GM19023 (cell line): ENCODE results near the gene SLIT3.

Source experiments
- ATAC-seq: cut with Tn5 transposase; IDR thresholded peaks from one replicate; pipeline ENCODE4 v1.9.1; 2021; ENCODE audit warnings: mild to moderate bottlenecking, moderate library complexity; ENCODE audit not compliant: unreplicated experiment

Gene SLIT3

GRCh38 chr5:168790002-168790635, 510.8 kb downstream of the SLIT3 start:
- ATAC-seq, result no peak

GRCh38 chr5:168788786-168789185, 512.2 kb downstream of the SLIT3 start:
- ATAC-seq, result no peak

DNA sequence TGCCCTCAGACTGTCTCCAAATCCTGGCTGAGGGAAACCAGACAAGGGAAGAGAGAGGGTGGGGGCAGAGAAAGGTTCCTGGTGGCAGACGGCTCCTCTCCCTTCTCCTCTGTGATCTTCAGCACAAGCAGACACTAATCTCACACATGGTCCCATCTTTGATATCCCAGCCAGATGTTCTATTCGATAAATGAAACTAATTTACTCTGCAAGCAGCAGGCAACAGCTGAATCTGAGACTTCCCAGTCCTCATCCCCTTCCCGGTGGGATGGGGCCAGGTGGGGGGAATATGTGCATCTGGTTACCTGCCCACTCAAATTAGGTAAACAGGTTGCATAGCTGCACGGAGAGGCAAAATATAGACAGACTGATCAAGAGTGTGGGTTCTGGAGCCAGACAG, 512.8 kb downstream of the SLIT3 start:
- ATAC-seq, result no peak

DNA sequence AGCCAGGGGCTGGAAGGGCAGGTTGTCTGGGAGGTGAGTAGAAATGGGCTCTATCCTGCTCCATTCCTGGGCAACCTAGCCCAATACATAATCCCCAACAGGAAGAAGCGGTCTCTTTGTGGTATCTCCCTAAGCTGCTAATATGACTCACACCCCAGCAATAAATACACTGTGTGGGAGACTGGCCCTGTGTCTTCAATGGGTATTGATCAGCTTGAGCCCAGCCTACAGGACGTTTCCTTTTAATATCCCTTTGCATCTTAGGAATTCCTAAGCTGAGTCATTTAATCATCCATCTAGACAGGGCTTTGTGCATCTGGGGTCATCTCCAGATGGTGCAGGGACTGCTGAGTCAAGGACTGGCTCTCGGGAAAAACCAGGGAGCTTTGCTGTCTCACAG, 514.8 kb downstream of the SLIT3 start:
- ATAC-seq, result no peak

GRCh38 chr5:168784454-168784853, 516.5 kb downstream of the SLIT3 start:
- ATAC-seq, result no peak

DNA sequence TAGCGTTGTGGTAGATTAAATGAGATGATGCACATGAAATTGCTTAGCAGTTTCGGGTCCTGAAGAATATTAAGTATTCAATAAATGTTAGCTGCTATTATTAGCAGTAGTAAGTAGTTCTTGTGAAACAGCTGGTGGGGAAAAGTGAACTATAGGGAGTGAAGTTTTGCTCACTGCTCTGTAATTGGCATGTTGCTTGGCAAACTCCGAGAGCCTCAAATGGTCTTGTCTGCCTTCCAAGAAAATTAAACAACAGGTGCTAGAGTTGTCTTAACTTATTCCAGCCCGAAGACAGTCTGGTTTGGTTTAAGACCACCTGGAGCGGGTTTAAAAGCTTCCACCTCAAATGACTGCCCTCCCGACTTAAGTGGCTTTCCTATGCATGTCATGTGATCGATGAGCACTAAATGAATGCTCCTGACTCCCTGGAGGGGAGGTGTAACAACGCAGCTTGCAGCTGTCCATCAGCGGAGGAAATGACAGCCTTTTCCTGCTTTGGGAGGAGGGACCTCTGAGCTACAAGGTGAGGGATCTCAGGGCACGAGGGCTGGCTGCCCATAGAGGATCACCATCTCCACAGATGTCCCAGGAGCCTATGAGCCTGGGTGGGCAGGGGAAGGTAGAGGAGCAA, 518.9 kb downstream of the SLIT3 start:
- ATAC-seq, result no peak

GRCh38 chr5:168780888-168781287, 520.1 kb downstream of the SLIT3 start:
- no peak for ATAC-seq

DNA sequence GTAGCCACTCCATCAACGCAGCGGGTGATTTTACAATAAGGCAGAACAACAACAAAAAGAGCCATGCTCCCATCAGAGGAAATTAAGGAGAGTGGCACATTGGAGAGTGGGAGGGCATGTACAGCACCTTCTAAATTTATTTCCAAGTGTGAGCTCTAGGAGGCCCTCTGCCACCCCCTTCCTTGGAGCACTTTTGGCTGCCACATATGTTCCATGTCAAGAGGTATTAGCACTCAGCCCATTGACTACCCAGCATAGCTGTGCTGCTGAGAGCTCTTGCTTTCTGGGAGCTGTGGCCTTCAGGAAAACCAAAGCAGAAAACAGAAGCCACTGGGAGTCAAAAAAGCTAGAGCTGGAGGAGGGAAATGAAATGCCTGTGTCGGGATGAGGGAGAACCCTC, 521.6 kb downstream of the SLIT3 start:
- no peak for ATAC-seq

DNA sequence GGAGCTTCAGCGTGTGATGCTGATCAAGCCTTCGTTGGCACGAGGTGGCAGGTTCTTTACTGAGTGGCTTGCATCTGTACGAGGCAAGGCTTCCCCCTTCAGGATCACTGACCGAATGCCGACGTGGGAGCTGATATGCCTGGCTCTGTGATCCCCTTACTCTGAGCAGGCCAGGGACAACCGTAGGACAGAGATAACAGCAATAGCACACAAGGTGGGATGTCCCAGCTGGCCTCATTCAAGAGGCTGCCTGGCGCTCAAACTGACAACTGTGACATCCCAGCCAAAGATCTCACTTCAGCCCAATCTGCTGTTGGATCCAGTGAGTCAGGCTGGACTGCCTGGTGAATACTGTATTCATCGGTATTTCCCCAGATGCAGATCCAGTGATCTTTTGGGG, 522.4 kb downstream of the SLIT3 start:
- no peak for ATAC-seq

DNA sequence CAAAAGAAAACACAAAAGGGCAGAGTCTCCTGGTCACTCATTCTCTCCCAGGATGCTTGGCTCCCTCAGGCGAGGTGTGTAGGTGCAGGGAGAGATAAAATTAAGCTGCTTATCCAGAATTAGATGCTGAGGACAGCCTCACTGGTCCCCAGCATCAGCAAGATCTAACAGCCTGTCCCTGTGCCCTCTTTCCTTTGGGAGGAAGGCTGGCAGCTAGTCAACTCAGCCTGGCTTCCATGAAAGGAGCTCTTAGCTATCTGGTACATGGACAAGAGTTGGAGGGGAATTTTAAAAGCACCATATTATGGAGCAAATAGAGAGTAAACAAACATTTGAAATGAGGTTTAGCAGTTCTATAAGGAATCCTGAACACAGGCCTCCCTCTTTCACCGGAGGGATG, 523.3 kb downstream of the SLIT3 start:
- no peak for ATAC-seq

DNA sequence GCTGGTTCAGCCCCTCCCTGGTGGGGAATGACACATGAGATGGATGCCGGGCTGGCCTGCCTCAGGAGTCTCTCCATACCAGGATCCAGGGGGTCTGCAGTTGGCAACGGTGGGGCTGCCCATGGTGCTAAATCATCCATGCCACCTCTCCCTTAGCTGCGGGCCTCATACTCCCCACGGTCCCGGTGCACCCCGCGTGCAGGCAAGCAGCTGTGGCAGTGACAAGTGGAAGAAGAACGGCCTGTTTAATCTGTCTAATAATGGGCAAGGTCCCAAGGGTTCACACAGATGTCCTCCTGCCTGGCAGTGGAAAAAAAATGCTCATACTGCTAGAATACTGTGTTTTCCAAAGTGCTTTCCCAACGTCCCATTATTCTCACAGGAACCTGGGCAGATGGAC, 524.9 kb downstream of the SLIT3 start:
- no peak for ATAC-seq

DNA sequence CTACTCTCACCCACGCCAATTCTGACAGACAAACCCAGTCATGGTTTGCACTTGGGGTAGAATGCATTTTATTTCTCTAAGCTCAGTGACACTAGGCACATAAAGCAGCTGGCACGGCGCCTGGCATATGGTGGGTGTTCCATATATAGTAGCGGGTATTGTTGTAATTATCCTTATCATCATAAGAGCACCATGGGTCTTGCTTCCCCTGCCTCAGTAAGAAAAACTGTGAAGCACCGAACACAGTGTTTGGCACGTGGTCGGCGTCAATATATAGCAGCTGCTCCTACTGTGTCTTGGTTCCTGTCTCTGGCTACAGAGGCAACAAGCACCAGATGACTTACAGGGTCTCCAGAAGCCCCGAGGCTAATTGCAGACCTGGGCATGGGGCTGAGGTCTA, 527.7 kb downstream of the SLIT3 start:
- no peak for ATAC-seq

- ATAC-seq, result no peak
Measured at GRCh38 chr5:168772316-168772961, 528.5 kb downstream of the SLIT3 start.

DNA sequence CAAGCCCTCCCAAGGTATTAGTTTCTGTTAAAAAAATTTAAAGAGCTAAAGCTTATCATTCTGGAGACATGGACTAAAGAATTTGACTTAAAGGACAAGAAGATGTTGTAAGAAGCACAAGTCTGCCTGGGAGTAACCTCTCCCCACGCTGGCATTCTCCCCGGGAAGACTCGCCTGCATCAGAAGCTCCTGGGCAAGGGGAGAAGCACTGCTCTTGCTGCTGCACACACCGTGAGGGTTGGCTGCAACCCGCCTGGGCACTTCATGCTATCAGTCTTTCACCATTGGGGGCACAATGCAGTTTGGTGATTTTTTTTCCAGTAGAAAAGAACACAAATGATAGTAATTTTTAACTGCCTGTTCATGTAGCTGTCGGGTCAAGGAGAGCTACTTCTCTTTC, 529.3 kb downstream of the SLIT3 start:
- no peak for ATAC-seq

DNA sequence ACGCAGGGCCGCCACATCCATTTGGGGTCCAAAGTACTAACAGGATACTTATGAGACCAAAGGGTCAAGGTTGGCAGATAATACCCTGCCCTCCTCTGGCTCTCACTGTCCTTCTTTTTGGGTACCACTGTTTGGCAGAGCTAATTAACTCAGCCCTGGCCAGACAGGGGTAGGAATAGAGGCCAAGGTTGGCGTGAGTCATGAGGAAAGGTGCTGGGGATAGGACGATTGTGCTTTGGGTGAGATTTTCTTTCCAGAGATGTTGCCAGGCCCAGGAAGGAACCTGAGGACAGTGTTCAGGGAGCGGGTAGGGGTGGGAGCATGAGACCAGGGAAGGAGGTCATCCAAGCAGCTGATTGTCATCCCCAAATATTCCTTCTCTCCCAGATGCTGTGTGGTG, 529.9 kb downstream of the SLIT3 start:
- no peak for ATAC-seq

- ATAC-seq, result no peak
Measured at GRCh38 chr5:168770036-168770498, 530.9 kb downstream of the SLIT3 start.

- ATAC-seq, result no peak
Measured at GRCh38 chr5:168768172-168768571, 532.8 kb downstream of the SLIT3 start.

DNA sequence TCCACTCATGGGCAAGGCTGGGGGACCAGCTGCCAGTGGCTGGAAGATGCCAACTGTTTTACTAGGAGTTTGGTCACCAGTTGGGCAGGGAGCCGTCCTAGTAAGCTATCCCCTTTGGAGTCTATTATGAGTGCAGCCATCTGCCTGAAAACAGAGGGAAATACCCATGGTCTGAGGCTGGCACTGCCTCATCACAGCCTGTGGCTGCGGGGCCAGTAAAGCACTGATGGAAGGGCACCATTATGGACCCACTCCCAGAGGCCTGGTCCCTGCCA, 534.6 kb downstream of the SLIT3 start:
- no peak for ATAC-seq

- no peak for ATAC-seq
Measured at GRCh38 chr5:168765551-168766425, 535.2 kb downstream of the SLIT3 start.

DNA sequence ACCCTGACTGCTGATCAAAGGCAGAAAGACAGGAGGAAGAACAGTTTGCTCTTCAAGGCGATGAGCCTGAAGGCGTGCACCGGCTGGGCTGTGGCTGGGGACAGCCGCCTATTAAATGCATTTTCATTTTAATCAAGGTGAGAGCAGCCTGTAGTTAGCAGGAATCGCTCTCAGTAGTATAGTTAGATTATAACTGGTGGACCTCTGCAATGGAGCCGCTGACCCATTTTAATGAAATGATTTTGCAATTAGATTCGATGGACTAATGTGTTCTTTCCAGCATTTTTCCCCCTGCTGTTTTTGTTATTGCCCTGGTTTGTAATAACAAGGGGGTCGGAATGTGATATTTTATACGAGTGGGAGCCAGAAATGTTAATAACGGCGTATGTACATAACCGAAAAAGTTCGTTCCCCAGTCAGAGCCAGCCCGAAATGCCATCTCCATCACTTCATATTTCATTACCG, 535.8 kb downstream of the SLIT3 start:
- ATAC-seq, result no peak
